CD4-positive, alpha-beta T cell treated with Interleukin-10 for 1 hour (primary cell): Measurements from ENCODE around the gene CKLF.

Source experiments
- DNase-seq: peaks from one replicate; pipeline ENCODE4 v3.0.0-alpha.2; 2020

Gene CKLF

GRCh38 chr16:66517586-66518263 lies 34.7 kb upstream of the CKLF start:
- DNase-seq, result no peak

- no peak for DNase-seq
Observed at GRCh38 chr16:66519482-66520373, 32.6 kb upstream of the CKLF start.

- no peak for DNase-seq
Observed at GRCh38 chr16:66520406-66521170, 31.8 kb upstream of the CKLF start.

- no peak for DNase-seq
Observed at GRCh38 chr16:66521252-66521713, 31.1 kb upstream of the CKLF start.

GRCh38 chr16:66521951-66522771 lies 30.2 kb upstream of the CKLF start:
- DNase-seq, result peak; percentile 83

GRCh38 chr16:66522816-66523590 lies 29.4 kb upstream of the CKLF start:
- DNase-seq, result no peak

- peak; percentile 64 for DNase-seq
Observed at GRCh38 chr16:66523861-66524354, 28.5 kb upstream of the CKLF start.

- DNase-seq, result peak; percentile 46
Observed at GRCh38 chr16:66524601-66525164, 27.7 kb upstream of the CKLF start.

GRCh38 chr16:66525396-66526180 lies 26.8 kb upstream of the CKLF start:
- DNase-seq, result no peak

GRCh38 chr16:66528294-66528693 lies 24.1 kb upstream of the CKLF start:
- DNase-seq, result no peak

- no peak for DNase-seq
Observed at GRCh38 chr16:66529475-66529874, 22.9 kb upstream of the CKLF start.

GRCh38 chr16:66534376-66534799 lies 18.0 kb upstream of the CKLF start:
- no peak for DNase-seq

GRCh38 chr16:66536525-66536924 lies 15.9 kb upstream of the CKLF start:
- DNase-seq, result no peak

GRCh38 chr16:66537236-66537635 lies 15.1 kb upstream of the CKLF start:
- DNase-seq, result no peak

- no peak for DNase-seq
Observed at GRCh38 chr16:66538910-66539309, 13.5 kb upstream of the CKLF start.

- DNase-seq, result no peak
Observed at GRCh38 chr16:66539623-66540469, 12.5 kb upstream of the CKLF start.

- DNase-seq, result no peak
Observed at GRCh38 chr16:66541388-66542355, 10.7 kb upstream of the CKLF start.

- DNase-seq, result no peak
Observed at GRCh38 chr16:66542396-66542795, 10.0 kb upstream of the CKLF start.
